HepG2 (cell line): ENCODE data around the gene KRT38. TPM values are rescaled to one million over a fixed set of nuclear protein-coding genes. Genes with fewer than 3 reads are reported as not detected.

Source experiments
- HNRNPUL1 ChIP-seq: fragments of 200-400 bp; formaldehyde crosslinking; IDR thresholded peaks from 2 replicates; pipeline ENCODE4 v1.6.1; 2017; ENCODE audit warnings: low read depth, mild to moderate bottlenecking, low read length, moderate library complexity
- KDM2A ChIP-seq: sonication (generic); formaldehyde crosslinking; IDR thresholded peaks from 2 replicates; pipeline ENCODE4 v1.4.0; 2020; ENCODE audit warnings: low read depth, missing genetic modification reagents, borderline replicate concordance
- MIXL1 ChIP-seq: IDR thresholded peaks from 2 replicates; pipeline ENCODE4 v1.6.1; 2016
- NFIB ChIP-seq: sonication (generic); formaldehyde crosslinking; IDR thresholded peaks from 2 replicates; pipeline ENCODE4 v1.9.0; 2021; ENCODE audit warnings: missing genetic modification reagents, mild to moderate bottlenecking, borderline replicate concordance
- SALL1 ChIP-seq: sonication (generic); formaldehyde crosslinking; IDR thresholded peaks from 2 replicates; pipeline ENCODE4 v1.8.0; 2022; ENCODE audit warnings: mild to moderate bottlenecking, missing genetic modification reagents
- SP5 ChIP-seq: IDR thresholded peaks from 2 replicates; pipeline ENCODE4 v1.6.1; 2016; ENCODE audit warnings: low read depth, borderline replicate concordance
- STAG1 ChIP-seq: sonication (generic); formaldehyde crosslinking; IDR thresholded peaks from 2 replicates; pipeline ENCODE4 v1.4.0; 2020; ENCODE audit warnings: missing genetic modification reagents
- TBX2 ChIP-seq: sonication (generic); formaldehyde crosslinking; IDR thresholded peaks from 2 replicates; pipeline ENCODE4 v1.5.0; 2020; ENCODE audit warnings: missing genetic modification reagents, mild to moderate bottlenecking, borderline replicate concordance
- ZFP91 ChIP-seq: sonication (generic); formaldehyde crosslinking; IDR thresholded peaks from 2 replicates; pipeline ENCODE4 v1.9.0; 2022; ENCODE audit warnings: missing genetic modification reagents, mild to moderate bottlenecking, borderline replicate concordance
- ZNF160 ChIP-seq: sonication (generic); formaldehyde crosslinking; IDR thresholded peaks from 2 replicates; pipeline ENCODE4 v1.8.0; 2022; ENCODE audit warnings: mild to moderate bottlenecking, inconsistent platforms, missing genetic modification reagents
- ZNF441 ChIP-seq: sonication (generic); formaldehyde crosslinking; IDR thresholded peaks from 2 replicates; pipeline ENCODE4 v1.7.0; 2021; ENCODE audit warnings: missing genetic modification reagents, borderline replicate concordance
- polyA plus RNA-seq, 8 experiments: library from polyadenylated mRNA; depleted of rRNA in 3 of 8; stranded (reverse) in 7 of 8; unstranded in 1 of 8; fragments of >200 nt; fragmentation: Illumina TruSeq in 4 of 8; extraction: Trizol in 4 of 8; gene quantifications; 2 replicates each; pipeline versions ENCODE4 v1.2.1 to v1.2.3, GENCODE V29; 2011 to 2016; ENCODE audit warnings: low read depth in 4 of 8, missing spikeins in 1 of 8, mixed read lengths in 1 of 8; ENCODE audit not compliant: insufficient read depth in 1 of 8
- total RNA-seq, 5 experiments: library from RNA; depleted of rRNA; stranded (reverse); fragments of >200 nt; fragmentation: Illumina TruSeq; extraction: Trizol; gene quantifications; 2 replicates each; pipeline ENCODE4 v1.2.3, GENCODE V29; 2016; ENCODE audit warnings: low read depth in 1 of 5
- TF ChIP-seq, protein P1 (sequence below): sonication (generic); formaldehyde crosslinking; IDR thresholded peaks from one replicate; pipeline ENCODE4 v1.5.1; 2020; ENCODE audit warnings: mild to moderate bottlenecking, missing genetic modification reagents; ENCODE audit errors: not compliant biosample characterization
- TF ChIP-seq, protein P2 (sequence below): sonication (generic); formaldehyde crosslinking; IDR thresholded peaks from 2 replicates; pipeline ENCODE4 v1.4.0; 2020; ENCODE audit warnings: missing genetic modification reagents
- TF ChIP-seq, protein P3 (sequence below): sonication (generic); formaldehyde crosslinking; IDR thresholded peaks from 2 replicates; pipeline ENCODE4 v1.4.0; 2020; ENCODE audit warnings: mild to moderate bottlenecking, missing genetic modification reagents
- TF ChIP-seq, protein P4 (sequence below): sonication (generic); formaldehyde crosslinking; IDR thresholded peaks from 2 replicates; pipeline ENCODE4 v1.4.0; 2020; ENCODE audit warnings: missing genetic modification reagents, borderline replicate concordance

KRT38 gene
- total and polyA plus RNA-seq, 2 of the 13 experiments (the other 11 are each of a cell fraction or from before 2014, with no cell fraction given): not detected

DNA sequence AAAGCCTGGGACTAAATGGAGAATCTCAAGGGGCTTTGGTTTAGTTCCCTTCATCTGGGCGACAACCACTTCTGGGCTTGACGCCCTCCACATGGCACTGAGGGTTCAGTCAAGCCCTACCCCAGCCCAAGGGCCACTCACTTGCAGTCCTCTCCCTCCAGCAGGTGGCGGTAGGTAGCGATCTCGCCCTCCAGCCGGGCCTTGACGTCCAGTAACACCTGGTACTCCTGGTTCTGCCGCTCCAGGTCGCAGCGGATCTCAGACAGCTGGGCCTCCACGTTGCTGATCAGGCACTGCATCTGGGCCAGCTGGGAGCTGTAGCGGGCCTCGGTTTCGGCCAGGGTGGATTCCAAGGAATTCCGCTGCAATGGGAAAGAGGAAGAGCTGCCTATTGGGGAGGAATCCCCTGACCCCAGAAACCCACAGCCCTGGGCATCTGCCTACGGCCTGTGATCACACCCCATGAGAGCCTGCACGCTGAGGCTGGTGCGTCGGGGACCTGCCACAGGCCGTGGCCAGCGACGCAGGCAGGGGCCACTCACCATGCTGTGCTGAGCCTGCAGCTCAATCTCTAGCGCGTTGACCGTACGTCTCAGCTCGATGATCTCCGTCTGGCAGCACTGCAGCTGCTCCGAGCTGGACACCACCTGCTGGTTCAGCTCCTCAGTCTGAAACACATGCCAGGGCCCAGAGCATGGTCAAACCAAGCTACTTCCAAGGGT is 46.2 kb upstream of the KRT38 start (continued):
- TF ChIP-seq, protein P1, sequence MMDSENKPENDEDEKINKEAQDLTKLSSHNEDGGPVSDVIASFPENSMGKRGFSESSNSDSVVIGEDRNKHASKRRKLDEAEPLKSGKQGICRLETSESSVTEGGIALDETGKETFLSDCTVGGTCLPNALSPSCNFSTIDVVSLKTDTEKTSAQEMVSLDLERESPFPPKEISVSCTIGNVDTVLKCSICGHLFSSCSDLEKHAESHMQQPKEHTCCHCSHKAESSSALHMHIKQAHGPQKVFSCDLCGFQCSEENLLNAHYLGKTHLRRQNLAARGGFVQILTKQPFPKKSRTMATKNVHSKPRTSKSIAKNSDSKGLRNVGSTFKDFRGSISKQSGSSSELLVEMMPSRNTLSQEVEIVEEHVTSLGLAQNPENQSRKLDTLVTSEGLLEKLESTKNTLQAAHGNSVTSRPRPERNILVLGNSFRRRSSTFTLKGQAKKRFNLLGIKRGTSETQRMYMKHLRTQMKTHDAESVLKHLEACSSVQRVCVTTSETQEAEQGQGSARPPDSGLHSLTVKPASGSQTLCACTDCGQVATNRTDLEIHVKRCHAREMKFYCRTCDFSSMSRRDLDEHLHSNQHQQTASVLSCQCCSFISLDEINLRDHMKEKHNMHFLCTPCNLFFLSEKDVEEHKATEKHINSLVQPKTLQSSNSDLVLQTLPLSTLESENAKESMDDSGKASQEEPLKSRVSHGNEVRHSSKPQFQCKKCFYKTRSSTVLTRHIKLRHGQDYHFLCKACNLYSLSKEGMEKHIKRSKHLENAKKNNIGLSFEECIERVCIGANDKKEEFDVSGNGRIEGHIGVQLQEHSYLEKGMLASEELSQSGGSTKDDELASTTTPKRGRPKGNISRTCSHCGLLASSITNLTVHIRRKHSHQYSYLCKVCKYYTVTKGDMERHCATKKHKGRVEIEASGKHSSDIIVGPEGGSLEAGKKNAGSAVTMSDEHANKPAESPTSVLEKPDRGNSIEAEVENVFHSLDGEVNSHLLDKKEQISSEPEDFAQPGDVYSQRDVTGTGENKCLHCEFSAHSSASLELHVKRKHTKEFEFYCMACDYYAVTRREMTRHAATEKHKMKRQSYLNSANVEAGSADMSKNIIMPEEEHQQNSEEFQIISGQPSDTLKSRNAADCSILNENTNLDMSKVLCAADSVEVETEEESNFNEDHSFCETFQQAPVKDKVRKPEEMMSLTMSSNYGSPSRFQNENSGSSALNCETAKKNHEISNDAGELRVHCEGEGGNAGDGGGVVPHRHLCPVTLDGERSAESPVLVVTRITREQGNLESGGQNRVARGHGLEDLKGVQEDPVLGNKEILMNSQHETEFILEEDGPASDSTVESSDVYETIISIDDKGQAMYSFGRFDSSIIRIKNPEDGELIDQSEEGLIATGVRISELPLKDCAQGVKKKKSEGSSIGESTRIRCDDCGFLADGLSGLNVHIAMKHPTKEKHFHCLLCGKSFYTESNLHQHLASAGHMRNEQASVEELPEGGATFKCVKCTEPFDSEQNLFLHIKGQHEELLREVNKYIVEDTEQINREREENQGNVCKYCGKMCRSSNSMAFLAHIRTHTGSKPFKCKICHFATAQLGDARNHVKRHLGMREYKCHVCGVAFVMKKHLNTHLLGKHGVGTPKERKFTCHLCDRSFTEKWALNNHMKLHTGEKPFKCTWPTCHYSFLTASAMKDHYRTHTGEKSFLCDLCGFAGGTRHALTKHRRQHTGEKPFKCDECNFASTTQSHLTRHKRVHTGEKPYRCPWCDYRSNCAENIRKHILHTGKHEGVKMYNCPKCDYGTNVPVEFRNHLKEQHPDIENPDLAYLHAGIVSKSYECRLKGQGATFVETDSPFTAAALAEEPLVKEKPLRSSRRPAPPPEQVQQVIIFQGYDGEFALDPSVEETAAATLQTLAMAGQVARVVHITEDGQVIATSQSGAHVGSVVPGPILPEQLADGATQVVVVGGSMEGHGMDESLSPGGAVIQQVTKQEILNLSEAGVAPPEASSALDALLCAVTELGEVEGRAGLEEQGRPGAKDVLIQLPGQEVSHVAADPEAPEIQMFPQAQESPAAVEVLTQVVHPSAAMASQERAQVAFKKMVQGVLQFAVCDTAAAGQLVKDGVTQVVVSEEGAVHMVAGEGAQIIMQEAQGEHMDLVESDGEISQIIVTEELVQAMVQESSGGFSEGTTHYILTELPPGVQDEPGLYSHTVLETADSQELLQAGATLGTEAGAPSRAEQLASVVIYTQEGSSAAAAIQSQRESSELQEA (CRISPR knock-in tag): no peak
- TF ChIP-seq NFIB (CRISPR knock-in tag) (no peak), ZFP91 (peak; percentile 40; the same call in 1 of the 2 replicates), SALL1 (CRISPR knock-in tag) (peak; percentile 18; the same call in 1 of the 2 replicates), KDM2A (peak; percentile 39; the same call in 1 of the 2 replicates), TBX2 (CRISPR knock-in tag) (0 out of 2 replicates have a peak, but pooled peaks have one; percentile 18), ZNF441 (no peak), ZNF160 (no peak), STAG1 (CRISPR knock-in tag) (peak; percentile 78), MIXL1 (CRISPR knock-in tag) (no peak), HNRNPUL1 (no peak), SP5 (CRISPR knock-in tag) (no peak)
- TF ChIP-seq, protein P2, sequence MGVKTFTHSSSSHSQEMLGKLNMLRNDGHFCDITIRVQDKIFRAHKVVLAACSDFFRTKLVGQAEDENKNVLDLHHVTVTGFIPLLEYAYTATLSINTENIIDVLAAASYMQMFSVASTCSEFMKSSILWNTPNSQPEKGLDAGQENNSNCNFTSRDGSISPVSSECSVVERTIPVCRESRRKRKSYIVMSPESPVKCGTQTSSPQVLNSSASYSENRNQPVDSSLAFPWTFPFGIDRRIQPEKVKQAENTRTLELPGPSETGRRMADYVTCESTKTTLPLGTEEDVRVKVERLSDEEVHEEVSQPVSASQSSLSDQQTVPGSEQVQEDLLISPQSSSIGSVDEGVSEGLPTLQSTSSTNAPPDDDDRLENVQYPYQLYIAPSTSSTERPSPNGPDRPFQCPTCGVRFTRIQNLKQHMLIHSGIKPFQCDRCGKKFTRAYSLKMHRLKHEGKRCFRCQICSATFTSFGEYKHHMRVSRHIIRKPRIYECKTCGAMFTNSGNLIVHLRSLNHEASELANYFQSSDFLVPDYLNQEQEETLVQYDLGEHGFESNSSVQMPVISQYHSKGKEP (CRISPR knock-in tag): no peak
- TF ChIP-seq, protein P3, sequence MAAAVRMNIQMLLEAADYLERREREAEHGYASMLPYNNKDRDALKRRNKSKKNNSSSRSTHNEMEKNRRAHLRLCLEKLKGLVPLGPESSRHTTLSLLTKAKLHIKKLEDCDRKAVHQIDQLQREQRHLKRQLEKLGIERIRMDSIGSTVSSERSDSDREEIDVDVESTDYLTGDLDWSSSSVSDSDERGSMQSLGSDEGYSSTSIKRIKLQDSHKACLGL: 0 out of 2 replicates have a peak, but pooled peaks have one; percentile 55
- TF ChIP-seq, protein P4, sequence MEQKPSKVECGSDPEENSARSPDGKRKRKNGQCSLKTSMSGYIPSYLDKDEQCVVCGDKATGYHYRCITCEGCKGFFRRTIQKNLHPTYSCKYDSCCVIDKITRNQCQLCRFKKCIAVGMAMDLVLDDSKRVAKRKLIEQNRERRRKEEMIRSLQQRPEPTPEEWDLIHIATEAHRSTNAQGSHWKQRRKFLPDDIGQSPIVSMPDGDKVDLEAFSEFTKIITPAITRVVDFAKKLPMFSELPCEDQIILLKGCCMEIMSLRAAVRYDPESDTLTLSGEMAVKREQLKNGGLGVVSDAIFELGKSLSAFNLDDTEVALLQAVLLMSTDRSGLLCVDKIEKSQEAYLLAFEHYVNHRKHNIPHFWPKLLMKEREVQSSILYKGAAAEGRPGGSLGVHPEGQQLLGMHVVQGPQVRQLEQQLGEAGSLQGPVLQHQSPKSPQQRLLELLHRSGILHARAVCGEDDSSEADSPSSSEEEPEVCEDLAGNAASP (CRISPR knock-in tag): no peak
